NCI-H526 treated with DMSO at 0.1 percent for 48 hours (cell line): ENCODE measurements around the gene PTTG1.
"Not testable (repeated sequence)": the region's sequence is repeated elsewhere in the genome, so short reads cannot be mapped to it uniquely, and the experiment has no call there.

Experiments
- DNase-seq: peaks from one replicate; lab custom pipeline; 2025; lab: John Stamatoyannopoulos, UW

Gene PTTG1

DNA sequence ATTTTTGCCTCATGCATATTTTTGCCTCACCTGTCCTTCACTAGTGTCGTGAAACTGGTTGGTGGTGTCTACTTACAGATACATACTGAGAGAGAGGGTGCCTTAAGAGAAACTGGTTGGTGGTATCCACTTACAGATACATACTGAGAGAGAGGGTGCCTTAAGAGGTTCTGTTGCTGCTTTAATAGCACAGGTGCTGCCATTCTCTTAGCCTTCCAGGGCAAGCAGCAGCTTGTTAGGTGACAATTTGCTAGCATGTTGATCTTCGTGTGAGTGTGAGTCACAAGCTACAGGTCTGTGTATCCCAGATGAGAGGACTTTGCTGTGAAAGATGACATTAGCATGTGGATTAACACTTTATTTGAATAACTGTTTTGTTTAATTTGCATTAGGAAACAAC, 1.4 kb downstream of the PTTG1 start:
- peak; percentile 72 for DNase-seq

DNA sequence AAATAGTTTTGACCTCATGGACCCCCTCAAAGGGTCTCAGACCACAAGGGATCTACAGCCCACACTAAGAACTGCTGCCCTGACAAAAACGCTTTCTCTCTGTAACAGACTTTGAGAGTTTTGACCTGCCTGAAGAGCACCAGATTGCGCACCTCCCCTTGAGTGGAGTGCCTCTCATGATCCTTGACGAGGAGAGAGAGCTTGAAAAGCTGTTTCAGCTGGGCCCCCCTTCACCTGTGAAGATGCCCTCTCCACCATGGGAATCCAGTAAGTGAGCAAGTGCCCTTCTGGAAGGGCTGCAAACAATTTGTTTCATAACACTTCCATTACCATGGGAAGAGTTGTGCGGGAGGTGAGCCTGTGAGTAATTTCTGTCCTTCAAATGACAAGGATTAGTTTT, 6.0 kb downstream of the PTTG1 start:
- DNase-seq: no peak

DNA sequence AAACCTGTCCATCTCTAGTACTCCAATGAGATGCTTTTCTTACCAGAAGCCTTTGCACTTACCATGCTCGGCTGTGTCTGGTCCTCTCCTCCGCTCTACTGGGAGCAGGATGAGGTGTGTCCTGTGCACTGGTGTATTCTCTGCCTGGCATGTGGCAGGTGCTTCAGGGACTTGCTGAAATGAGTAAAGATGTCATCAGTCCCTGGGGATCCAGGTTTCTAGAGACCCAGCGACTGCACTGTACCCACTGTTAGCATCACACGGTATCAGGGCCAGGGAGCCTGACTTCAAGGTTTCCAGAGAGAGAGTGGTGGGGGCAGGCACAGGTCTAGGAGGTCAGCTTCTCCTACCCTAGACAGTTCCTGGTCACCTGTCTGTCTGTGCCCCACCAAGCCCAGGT, 10.5 kb downstream of the PTTG1 start:
- DNase-seq: no peak

DNA sequence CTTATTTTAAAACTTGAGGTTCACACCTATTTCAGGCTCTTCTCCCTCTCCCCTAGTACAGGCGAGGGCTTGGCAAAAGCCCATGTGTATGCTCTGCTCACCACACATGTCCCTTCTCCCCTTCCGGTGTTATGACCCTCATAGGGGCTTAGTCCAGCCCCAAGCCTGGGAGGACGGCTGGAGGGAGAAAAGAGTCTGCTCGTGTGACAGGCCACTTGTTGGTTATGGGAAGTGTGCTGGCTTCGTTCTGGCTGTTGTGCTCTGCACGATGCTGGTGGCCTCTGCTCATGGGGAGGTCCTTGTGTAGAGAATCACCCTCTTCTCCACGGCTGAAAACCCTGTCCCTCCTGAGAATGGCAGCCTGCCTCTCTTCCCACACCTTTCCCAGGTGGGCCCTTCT, 11.1 kb downstream of the PTTG1 start:
- DNase-seq: no peak

DNA sequence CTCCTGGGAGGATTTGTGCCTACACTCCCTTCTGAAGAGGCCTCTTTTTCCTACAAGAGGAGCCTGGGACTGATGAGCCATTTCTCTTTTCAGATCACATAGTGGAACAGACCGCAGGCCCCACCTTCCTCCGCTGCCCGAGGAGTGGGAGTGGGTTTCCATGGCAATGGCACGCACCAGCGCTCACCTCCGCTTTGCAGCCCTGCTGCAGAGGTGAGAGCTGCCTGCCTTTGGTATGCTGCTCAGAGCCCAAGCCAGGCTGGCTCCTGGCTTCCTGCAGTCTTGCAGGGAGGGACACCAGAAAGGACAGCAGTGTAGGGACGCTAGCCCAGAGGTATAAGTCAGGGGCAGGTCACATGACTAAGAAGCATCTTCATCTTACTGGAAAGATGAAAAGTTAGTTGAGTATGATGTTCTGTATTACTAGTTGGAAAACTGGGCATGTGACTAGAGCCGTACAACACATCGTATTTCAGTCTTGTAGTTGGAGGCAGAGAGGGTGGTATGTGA, 12.4 kb downstream of the PTTG1 start:
- DNase-seq: peak; percentile 50

DNA sequence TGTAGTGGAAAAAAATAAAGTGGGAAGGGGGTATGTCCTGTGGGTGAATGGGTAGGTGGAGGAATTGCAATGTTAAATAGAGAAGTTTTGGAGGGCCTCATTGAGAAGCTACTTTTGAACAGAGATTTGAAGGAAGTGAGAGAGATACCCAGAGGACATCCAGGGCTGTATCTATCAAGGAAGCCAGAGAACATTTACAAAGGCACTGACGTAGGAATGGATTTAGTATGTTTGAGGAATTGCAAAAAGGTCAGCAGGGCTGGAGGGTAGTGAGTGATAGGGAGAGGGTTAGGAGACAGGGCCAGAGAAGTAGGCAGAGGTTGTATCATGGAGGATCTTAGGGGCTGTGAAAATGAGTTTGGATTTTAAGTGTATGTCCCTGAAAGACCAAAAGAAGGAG, 13.9 kb downstream of the PTTG1 start:
- DNase-seq: no peak

DNA sequence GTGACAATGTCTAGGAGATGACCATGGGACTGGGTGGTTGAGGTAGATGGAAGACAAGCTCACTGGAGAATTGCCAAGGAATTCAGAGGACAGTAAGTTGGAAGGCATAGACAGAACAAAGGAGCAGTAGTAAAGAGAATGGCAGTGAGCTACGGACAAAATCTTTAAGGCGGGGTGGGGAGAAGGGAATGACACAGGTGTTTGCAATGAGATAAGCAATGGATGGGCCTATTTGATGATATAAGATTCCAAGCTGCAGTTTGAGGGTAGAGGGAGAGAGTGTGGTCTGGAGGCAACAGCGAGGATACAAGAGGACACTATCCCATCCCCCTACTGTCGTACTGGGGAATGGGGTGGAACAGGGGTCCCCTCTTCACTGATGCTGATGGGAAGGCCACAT, 14.4 kb downstream of the PTTG1 start:
- DNase-seq: no peak

DNA sequence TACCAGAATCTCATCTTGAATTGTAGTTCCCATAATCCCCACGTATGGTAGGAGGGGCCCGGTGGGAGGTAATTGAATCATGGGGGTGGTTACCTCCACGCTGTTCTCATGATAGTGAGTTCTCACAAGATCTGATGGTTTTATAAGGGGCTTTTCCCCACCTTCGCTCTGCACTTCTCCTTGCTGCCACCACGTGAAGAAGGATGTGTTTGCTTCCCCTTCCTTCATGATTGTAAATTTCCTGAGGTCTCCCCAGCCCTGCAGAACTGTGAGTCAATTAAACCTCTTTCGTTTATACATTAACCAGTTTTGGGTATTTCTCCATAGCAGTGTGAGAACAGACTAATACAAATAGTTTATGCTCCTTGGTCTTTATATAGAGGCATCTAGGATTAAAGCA, 15.0 kb downstream of the PTTG1 start:
- not testable (repeated sequence) for DNase-seq

DNA sequence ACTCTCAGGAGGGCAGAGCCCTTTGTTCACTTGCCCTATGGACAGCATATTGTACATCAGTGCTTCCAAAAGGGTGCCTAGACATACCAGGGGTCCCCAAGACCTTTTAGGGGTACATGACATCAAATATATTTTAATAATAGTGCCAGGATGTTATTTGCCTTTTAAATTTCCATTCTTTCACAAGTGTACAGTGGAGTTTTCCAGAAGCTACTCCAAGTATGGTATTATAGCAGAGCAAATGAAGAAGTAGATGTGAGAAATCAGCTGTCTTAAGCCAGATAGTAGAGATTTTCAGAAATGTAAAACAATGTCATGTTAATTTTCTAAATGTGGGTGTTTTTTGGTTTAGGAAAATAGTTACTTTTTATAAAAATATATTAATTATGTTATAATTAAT, 15.6 kb downstream of the PTTG1 start:
- DNase-seq: no peak

DNA sequence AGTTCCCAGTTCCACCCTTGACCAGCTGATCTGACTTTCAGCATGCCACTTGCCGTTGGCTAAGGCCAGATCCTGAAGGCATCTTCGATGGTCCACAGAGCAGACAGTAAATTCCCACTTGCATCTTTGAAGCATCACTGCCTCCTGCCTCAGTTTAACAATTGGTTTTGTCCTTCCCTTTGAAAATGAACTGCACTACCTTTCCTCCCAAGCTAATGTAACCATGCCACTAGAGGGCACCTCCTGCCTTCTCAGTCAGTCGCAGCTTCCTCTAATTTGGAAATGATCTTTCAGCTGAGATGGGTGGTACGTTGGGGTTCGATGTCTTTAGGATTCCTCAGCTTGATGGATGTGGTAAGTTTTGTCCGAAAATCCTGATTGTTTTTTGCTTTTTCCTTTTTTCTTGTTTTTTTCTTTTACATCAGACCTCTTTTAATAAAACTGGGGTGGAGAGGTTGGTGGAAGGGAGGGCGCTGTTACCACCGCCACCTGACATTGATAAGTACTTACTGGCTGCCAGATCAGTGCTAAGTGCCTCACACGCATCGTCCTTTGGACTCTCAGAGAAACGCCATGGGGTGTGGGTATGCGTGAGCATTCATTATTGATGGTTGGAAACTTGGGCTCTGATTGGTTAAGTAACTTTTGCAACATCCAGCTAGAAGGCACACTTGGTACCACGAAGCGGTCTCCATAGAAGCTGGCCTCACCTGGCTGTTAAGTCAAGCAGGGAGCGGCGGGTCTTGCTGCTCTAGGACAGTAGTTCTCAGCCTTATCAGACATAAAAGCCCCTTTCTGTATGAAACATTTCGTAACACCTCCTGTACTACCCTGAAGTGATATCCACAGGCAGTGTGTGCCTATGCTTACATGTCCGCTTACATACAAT, 16.9 kb downstream of the PTTG1 start:
- peak; percentile 65 for DNase-seq

DNA sequence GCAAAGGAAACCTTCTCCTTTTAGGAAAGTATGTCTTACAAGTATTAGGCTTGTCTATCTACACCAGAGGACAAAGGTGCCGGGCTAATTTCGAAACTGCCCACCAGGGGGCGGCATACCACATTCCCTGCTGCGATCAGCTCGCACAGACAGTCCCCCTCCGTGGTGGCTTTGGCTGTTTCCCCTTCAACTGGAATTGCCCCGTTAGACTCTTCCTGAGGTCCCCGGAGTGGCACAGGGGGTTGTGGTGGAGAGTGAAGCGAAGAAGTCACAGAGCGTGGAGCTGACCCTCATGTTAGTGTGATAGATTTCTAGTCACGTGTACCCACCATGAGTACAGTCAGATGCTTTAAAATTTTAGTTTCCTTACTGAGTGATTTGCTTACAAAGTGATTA, 17.5 kb downstream of the PTTG1 start:
- peak; percentile 65 for DNase-seq

DNA sequence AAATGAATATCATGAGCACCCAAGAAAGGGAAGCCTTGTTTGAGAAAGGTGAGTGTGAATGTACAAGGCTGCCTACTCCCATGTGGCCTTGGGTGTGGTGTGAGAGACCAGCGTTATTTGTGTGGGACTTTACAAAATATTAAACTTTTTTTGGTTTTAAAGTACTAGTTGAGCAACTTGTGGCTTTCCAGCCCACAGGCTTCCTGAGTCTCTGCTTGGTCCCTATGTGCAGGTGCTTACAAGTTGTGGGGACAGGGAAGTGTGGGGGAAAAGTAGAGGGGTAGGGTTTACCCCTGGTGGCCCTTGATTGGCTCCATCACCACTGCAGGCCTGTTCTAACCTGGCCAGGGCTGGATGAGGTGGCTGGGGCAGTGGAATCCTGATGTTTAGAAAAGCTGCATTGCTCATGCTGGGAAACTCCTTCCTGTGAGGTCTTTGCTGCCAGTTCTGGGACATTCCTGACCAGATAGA, 19.7 kb downstream of the PTTG1 start:
- DNase-seq: no peak

DNA sequence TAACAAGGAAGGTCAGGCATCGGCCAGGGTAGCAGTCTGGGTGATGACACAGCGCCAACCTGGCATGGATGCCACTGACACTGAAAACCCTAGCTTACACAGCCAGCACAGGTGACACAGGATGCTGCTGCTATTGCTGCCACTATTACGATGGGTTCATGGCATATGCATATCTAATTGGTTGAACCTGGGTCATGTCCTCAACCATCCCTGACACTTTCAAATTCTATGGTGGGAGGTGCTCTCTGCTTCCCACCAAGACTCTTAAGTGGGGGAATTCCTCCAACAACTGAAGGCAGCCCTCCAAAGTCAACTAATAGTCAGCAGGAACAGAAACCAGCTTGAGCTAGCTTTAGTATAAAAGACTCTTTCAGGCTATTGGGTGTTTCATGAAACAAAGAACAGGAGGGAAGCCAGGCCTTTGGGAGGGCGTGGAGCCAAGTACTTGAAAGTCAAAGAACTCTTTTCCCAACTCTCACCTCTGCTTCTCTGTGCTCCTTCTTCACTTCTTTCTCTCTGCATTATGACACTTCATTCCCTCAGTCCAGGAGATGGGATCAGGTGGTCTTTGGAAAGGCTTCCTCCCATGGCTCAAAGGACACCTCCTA, 21.3 kb downstream of the PTTG1 start:
- DNase-seq: no peak

DNA sequence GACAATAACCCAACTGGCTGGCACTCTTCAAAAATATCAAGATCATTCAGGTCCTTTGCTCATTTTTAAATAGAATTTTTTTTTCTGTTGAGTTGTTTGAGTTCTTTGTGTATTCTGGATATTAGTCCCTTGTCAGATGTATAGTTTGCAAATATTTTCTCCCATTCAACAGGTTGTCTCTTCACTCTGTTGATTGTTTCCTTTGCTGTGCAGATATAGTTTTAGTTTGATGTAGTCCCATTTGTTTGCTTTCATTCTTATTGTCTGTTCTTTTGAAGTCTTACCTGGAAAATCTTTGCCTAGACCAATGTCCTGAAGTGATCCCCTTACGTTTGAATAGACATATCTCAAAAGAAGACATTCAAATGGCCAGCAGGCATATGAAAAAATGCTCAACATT, 22.8 kb downstream of the PTTG1 start:
- no peak for DNase-seq

DNA sequence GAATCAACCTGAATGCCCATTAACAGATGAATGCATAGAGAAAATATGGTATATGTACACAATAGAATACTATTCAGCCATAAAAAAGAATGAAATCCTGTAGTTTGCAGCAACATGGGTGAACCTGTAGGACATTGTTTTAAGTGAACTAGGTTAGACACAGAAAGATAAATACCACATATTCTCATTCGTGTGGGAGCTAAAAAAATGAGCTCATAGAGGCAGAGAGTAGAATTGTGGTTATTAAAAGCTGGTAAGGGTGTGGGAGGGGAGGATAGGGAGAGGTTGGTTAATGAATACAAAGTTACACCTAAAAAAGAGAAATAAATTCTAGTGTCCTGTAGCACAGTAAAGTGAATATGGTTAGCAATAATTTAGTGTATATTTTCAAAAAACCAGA, 23.5 kb downstream of the PTTG1 start:
- DNase-seq: no peak

DNA sequence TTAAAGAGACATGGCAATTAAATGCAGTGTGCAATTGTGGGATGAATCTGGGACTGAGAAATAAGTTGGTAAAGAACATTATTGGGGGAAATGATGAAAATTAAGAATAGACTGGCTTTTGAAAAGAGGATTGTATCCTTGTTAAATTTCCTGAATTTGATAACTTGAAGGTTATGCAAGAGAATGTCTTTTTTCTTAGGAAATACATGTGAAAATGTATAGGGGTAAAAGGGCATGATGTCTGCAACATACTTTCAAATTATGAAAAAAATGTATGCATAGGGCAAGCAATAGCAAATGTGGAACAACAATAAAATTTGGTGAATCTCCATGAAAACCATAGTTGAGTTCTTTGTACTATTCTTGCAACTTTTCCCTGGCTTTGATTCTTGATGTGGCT, 24.1 kb downstream of the PTTG1 start:
- DNase-seq: no peak

DNA sequence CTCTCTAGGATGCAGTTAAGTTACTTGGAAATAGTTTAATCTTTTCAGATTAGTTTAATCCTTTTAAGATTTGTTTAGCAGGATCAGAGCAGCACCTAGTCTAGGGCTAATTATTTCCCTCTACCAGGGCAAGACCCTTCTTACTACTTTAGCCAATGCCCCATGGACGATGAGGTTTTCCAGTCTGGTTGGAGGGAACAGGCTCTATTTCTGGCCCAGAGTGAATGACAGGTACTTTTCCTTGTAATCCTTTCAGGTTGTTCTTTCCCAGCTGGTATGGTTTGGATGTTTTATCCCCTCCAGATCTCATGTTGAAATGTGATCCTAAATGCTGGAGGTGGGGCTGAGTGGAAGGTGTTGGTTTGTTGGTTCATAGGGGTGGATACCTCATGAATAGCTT, 27.2 kb downstream of the PTTG1 start:
- no peak for DNase-seq

DNA sequence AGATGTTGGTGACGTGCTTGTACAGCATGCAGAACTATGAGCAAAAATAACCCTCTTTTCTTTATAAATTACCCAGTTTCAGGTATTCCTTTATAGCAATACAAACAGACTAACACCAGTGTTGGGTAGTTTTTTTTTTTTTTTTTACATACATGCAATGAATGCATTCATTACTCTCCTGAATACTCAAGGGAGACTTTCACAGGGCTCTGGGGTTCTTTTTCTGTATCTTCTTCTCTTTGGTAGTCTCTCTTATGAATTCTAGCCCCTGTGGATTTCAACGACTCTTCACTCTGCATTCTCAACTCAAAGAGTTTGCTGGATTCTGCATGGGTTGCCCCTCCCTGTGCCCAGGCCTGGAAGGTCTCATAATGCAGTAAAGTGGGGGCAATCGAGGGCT, 27.8 kb downstream of the PTTG1 start:
- no peak for DNase-seq

DNA sequence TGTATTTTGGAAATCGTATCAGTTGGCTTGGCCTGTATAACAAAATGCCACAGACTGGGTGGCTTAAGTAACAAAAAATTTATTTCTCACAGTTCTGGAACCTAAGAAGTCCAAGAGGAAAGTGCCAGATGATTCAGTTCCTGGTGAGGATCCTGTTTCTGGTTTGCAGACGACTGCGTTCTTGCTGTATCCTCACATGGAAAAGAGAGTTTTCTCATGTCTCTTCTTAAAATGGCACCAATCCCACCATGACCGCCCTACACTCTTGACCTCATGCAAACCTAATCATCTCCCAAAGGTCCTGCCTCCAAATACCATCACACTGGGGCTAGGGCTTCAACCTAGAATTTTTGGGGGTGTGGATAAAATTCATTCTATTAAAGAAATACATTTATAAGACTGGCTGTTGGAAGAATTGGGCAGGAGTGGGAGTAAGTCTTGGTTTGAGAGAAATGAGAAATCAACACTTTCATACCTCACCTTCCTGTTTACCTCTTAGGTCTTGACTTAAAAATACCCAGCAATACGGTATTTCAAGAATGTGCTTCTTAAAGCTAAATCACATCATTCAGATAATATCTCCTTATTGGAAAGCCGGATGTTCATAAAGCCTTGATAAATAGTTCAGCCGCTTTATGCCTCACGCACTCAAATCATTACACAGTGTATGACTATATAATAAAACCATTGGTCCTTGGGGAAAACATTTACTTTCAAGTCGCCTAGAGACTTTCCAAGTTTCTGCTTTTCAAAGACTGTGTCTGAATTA, 28.7 kb downstream of the PTTG1 start:
- no peak for DNase-seq

DNA sequence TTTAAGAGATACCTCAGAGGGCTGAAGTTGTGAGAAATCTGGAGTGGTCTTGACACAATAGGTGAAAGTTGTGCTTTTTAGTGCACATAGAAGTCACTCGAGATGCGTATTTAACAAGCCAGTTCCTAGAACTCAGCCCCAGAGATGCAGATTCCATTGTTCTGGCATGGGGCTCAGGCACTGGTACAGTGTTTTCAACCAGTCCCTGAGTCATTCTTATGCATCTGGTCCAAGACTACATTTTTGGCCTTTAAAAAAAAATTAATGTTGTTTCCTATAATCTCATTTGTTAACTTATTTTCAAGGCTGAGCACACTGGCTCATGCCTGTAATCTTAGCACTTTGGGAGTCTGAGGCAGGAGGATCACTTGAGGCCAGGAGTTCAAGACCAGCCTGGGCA, 29.6 kb downstream of the PTTG1 start:
- DNase-seq: no peak

DNA sequence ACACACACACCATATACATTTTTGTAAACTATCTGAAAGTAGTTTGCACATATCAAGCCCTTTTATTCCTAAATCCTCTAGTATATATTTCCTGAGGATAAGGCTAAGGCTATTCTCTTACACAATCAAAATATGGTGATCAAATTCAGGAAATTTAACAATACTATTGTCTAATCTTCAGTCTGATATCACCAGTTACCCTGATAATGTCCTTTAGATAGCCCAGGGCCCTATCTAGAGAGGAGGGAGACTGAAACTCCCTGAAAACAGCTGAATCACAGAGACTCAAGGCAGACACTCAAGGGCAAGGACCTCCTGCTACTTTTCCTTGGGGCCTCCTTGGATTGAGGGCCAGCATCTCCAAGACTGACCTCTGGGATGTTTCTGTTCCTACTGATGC, 30.4 kb downstream of the PTTG1 start:
- DNase-seq: no peak

DNA sequence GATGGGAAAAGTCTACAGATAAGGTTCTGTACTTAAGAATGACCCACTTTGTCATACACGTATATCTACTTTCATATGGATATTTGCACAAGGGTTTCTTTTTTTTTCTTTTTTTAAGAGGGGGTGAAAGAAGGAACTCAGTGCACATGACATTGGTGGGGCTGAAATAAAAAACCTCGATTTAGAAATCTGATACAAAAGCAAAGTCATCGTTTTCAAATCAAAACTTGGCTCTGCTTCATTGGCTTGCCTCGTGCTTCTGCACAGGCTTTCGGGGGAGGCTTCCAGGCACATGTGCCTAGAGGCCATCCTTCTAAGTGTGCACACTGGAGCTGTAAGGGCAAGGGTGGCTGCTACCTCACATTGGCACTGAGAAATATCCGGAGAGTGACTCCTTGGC, 31.1 kb downstream of the PTTG1 start:
- DNase-seq: no peak

DNA sequence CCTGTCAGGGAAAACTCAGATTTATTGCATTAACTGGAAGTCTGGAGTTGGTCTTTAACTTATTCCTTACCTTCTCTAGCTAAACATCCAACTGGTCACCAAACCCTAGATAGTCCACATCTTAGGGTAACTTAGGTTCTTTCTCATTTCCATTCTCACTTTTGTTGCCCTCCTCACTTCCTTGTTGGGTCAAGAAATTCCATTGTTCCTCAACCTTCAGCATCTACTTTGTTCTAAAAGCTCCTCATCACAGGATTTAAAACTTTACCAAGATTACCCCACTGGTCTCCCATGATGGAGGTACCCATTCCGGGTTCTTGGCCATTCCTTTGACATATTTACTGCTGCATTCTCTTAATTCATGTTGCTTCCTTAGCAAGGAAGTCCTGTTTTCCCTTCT, 32.1 kb downstream of the PTTG1 start:
- no peak for DNase-seq
